ENCODE measurements around the gene DNAH1.

Gene DNAH1

GRCh38 chr3:52402706-52403270 is 86.7 kb downstream of the DNAH1 start:
- no peak for DNase-seq (ENCODE audit: low read depth, low spot score)

GRCh38 chr3:52403271-52403841 is 87.2 kb downstream of the DNAH1 start:
- no peak for DNase-seq (ENCODE audit: low read depth, low spot score)

GRCh38 chr3:52403955-52404354 is 87.8 kb downstream of the DNAH1 start:
- DNase-seq (ENCODE audit: low read depth, low spot score) = no peak

GRCh38 chr3:52404391-52404790 is 88.3 kb downstream of the DNAH1 start:
- DNase-seq (ENCODE audit: low read depth, low spot score) = no peak

GRCh38 chr3:52405066-52405465 is 88.9 kb downstream of the DNAH1 start:
- no peak for DNase-seq (ENCODE audit: low read depth, low spot score)

- DNase-seq (ENCODE audit: low read depth, low spot score) = no peak
Observed at GRCh38 chr3:52405601-52406110, 89.5 kb downstream of the DNAH1 start.

GRCh38 chr3:52406231-52406661 is 90.1 kb downstream of the DNAH1 start:
- no peak for DNase-seq (ENCODE audit: low read depth, low spot score)

- DNase-seq (ENCODE audit: low read depth, low spot score) = no peak
Observed at GRCh38 chr3:52406791-52407510, 90.8 kb downstream of the DNAH1 start.

- no peak for DNase-seq (ENCODE audit: low read depth, low spot score)
Observed at GRCh38 chr3:52407779-52408178, 91.7 kb downstream of the DNAH1 start.

GRCh38 chr3:52408466-52408865 is 92.3 kb downstream of the DNAH1 start:
- DNase-seq (ENCODE audit: low read depth, low spot score) = no peak

- DNase-seq (ENCODE audit: low read depth, low spot score) = no peak
Observed at GRCh38 chr3:52415800-52416199, 99.7 kb downstream of the DNAH1 start.

- DNase-seq (ENCODE audit: low read depth, low spot score) = no peak
Observed at GRCh38 chr3:52420388-52420787, 104.3 kb downstream of the DNAH1 start.

- DNase-seq (ENCODE audit: low read depth, low spot score) = no peak
Observed at GRCh38 chr3:52422669-52423068, 106.5 kb downstream of the DNAH1 start.

- no peak for DNase-seq (ENCODE audit: low read depth, low spot score)
Observed at GRCh38 chr3:52423173-52423572, 107.1 kb downstream of the DNAH1 start.

GRCh38 chr3:52428151-52429005 is 112.3 kb downstream of the DNAH1 start:
- DNase-seq (ENCODE audit: low read depth, low spot score) = peak; percentile 51

GRCh38 chr3:52429031-52429430 is 112.9 kb downstream of the DNAH1 start:
- no peak for DNase-seq (ENCODE audit: low read depth, low spot score)

- no peak for DNase-seq (ENCODE audit: low read depth, low spot score)
Observed at GRCh38 chr3:52429779-52430415, 113.8 kb downstream of the DNAH1 start.

GRCh38 chr3:52430416-52430810 is 114.3 kb downstream of the DNAH1 start:
- DNase-seq (ENCODE audit: low read depth, low spot score) = no peak

- no peak for DNase-seq (ENCODE audit: low read depth, low spot score)
Observed at GRCh38 chr3:52431459-52432223, 115.5 kb downstream of the DNAH1 start.

GRCh38 chr3:52432225-52432624 is 116.1 kb downstream of the DNAH1 start:
- DNase-seq (ENCODE audit: low read depth, low spot score) = no peak

GRCh38 chr3:52432691-52433141 is 116.6 kb downstream of the DNAH1 start:
- DNase-seq (ENCODE audit: low read depth, low spot score) = no peak
